ENCODE data around the gene SDF4.
"Not testable (repeated sequence)": the region's sequence is repeated elsewhere in the genome, so short reads cannot be mapped to it uniquely, and the experiment has no call there.

The SDF4 gene

GRCh38 chr1:1204998-1205768, 26.6 kb downstream of the SDF4 start:
- Histone ChIP-seq H3K4me3 (peak overlapping the region in 6 of 7 experiments; percentile 24 to 50 (median 42)), H3K27ac (peak overlapping the region in 12 of 21 experiments; percentile 17 to 86 (median 72))

GRCh38 chr1:1204425-1204920, 27.3 kb downstream of the SDF4 start:
- no peak overlapping the region for H3K4me3 ChIP-seq
- peak overlapping the region in 1 of 21 experiments; percentile 27 for H3K27ac ChIP-seq

- Histone ChIP-seq H3K27ac (peak overlapping the region in 6 of 21 experiments; percentile 18 to 78 (median 67)), H3K4me3 (peak overlapping the region in 1 of 7 experiments; percentile 48)
These were observed 28.0 kb downstream of the SDF4 start for GRCh38 chr1:1203561-1204424.

GRCh38 chr1:1202831-1203560, 28.8 kb downstream of the SDF4 start:
- H3K27ac ChIP-seq, result peak overlapping the region in 15 of 21 experiments; percentile 33 to 83 (median 73)
- H3K4me3 ChIP-seq, result peak overlapping the region in 4 of 7 experiments; percentile 17 to 48 (median 20)

GRCh38 chr1:1200876-1201810, 30.7 kb downstream of the SDF4 start:
- peak overlapping the region; percentile 36 to 57 (median 48) for H3K4me3 ChIP-seq
- H3K27ac ChIP-seq, result peak overlapping the region in 20 of 21 experiments; percentile 25 to 88 (median 76)

GRCh38 chr1:1199961-1200875, 31.6 kb downstream of the SDF4 start:
- Histone ChIP-seq H3K27ac (peak overlapping the region in 15 of 21 experiments; percentile 0 to 88 (median 81)), H3K4me3 (peak overlapping the region in 6 of 7 experiments; percentile 36 to 57 (median 48))

- H3K4me3 ChIP-seq, result no peak overlapping the region
- no peak overlapping the region for H3K27ac ChIP-seq
These were observed 32.5 kb downstream of the SDF4 start for GRCh38 chr1:1199141-1199960.

GRCh38 chr1:1198423-1199140, 33.2 kb downstream of the SDF4 start:
- Histone ChIP-seq H3K4me3 (no peak overlapping the region), H3K27ac (no peak overlapping the region)

- H3K27ac ChIP-seq, result no peak overlapping the region
These were observed 34.0 kb downstream of the SDF4 start for GRCh38 chr1:1197551-1198422.

GRCh38 chr1:1197188-1197500, 34.7 kb downstream of the SDF4 start:
- no peak overlapping the region for H3K4me3 ChIP-seq

More at GRCh38 chr1:1197551-1198422, 34.0 kb downstream of the SDF4 start:
- no peak overlapping the region for H3K4me3 ChIP-seq

GRCh38 chr1:1196431-1197187, 35.2 kb downstream of the SDF4 start:
- Histone ChIP-seq H3K27ac (no peak overlapping the region), H3K4me3 (no peak overlapping the region)

More at GRCh38 chr1:1197188-1197500, 34.7 kb downstream of the SDF4 start:
- H3K27ac ChIP-seq, result no peak overlapping the region

GRCh38 chr1:1195726-1196125, 36.1 kb downstream of the SDF4 start:
- not testable (repeated sequence) for H3K4me3 ChIP-seq, H3K27ac ChIP-seq

GRCh38 chr1:1194723-1195122, 37.1 kb downstream of the SDF4 start:
- Histone ChIP-seq H3K4me3 (no peak overlapping the region), H3K27ac (no peak overlapping the region)

GRCh38 chr1:1191734-1192133, 40.1 kb downstream of the SDF4 start:
- Histone ChIP-seq H3K27ac (no peak overlapping the region), H3K4me3 (no peak overlapping the region)

GRCh38 chr1:1189111-1189510, 42.7 kb downstream of the SDF4 start:
- H3K27ac ChIP-seq, result no peak overlapping the region
- no peak overlapping the region for H3K4me3 ChIP-seq
